Measurements from ENCODE around the gene PICALM. TPM values are rescaled to one million over a fixed set of nuclear protein-coding genes. Genes with fewer than 3 reads are reported as not detected.
A peak's percentile ranks its signal among the peaks of the same experiment; 100 is the strongest.

The PICALM gene
- total and polyA plus RNA-seq, 9 of the 15 experiments (the other 6 are each of a cell fraction or from before 2014, with no cell fraction given), result 41.3 to 990 (median 309) TPM

DNA sequence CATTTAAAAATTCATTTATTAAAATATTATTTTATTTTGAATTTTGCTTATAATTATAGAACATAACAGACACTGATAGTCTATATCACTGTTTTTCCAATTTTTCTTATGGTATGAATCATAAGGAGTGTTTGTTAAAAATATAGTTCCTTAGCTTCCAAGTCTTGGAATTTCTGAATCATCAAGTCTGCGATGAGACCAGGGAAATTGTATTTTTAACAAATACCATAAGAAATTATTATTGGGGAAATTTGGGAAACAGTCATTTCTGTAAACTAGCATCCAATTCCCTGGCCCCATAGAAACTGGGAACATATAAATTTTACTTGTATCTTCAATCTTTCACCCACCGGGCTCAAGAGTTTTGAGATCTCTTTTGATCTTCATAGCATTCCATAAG is 38.0 kb upstream of the PICALM start:
- FAIRE-seq (no peak), ATAC-seq (no peak), DNase-seq (ENCODE audit: extremely low read depth in 1 of 4, low spot score in 3 of 4) (no peak)
- TF ChIP-seq ZNF384 (IDR thresholded peaks at IDR 0.05; ENCODE audit: low read depth, low read length) (no peak), ZBTB1 (CRISPR knock-in tag; IDR thresholded peaks at IDR 0.05; ENCODE audit: borderline replicate concordance, low read depth) (no peak), CBX2 (IDR thresholded peaks at IDR 0.05; ENCODE audit: insufficient read depth, low read length, poor library complexity, severe bottlenecking) (no peak), FOXA1 (IDR thresholded peaks at IDR 0.05; ENCODE audit: borderline replicate concordance) (no peak)
- TF ChIP-seq, protein P1, sequence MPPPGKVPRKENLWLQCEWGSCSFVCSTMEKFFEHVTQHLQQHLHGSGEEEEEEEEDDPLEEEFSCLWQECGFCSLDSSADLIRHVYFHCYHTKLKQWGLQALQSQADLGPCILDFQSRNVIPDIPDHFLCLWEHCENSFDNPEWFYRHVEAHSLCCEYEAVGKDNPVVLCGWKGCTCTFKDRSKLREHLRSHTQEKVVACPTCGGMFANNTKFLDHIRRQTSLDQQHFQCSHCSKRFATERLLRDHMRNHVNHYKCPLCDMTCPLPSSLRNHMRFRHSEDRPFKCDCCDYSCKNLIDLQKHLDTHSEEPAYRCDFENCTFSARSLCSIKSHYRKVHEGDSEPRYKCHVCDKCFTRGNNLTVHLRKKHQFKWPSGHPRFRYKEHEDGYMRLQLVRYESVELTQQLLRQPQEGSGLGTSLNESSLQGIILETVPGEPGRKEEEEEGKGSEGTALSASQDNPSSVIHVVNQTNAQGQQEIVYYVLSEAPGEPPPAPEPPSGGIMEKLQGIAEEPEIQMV (tag; conservative IDR thresholded peaks at IDR 0.05; ENCODE audit: low read depth), result no peak
- TF ChIP-seq, protein P2, sequence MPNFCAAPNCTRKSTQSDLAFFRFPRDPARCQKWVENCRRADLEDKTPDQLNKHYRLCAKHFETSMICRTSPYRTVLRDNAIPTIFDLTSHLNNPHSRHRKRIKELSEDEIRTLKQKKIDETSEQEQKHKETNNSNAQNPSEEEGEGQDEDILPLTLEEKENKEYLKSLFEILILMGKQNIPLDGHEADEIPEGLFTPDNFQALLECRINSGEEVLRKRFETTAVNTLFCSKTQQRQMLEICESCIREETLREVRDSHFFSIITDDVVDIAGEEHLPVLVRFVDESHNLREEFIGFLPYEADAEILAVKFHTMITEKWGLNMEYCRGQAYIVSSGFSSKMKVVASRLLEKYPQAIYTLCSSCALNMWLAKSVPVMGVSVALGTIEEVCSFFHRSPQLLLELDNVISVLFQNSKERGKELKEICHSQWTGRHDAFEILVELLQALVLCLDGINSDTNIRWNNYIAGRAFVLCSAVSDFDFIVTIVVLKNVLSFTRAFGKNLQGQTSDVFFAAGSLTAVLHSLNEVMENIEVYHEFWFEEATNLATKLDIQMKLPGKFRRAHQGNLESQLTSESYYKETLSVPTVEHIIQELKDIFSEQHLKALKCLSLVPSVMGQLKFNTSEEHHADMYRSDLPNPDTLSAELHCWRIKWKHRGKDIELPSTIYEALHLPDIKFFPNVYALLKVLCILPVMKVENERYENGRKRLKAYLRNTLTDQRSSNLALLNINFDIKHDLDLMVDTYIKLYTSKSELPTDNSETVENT (CRISPR knock-in tag; IDR thresholded peaks at IDR 0.05), result no peak
- H3K9me1 ChIP-seq (ENCODE audit: control insufficient read depth, insufficient read depth, low read length), result no peaks in the 10 kb centered on the region
- intact Hi-C loops (cut with micrococcal nuclease) (loop anchor here (5.0 kb wide), 1 partner anchor 45 kb away; no protein-coding TSS in a partner anchor), in situ Hi-C loops (cut with MboI) (no loop called here)
- no peaks in the 10 kb centered on the region for H4K20me1 ChIP-seq (replicated peaks; ENCODE audit: control insufficient read depth, insufficient read depth, low read length)
- POLR2A ChIA-PET, result interaction anchor here (0.9 kb wide), 1 partner anchor 9 kb away, joined by 3 read pairs; no protein-coding TSS in a partner anchor
- H3K36me3 ChIP-seq (ENCODE audit: control insufficient read depth, insufficient read depth, low read length), result no peaks in the 10 kb centered on the region
- CTCF ChIA-PET (ENCODE audit: low intra/inter-chr PET ratio), result no interaction called here
- peaks cover 3 to 6% of the 10 kb centered on the region in 2 experiments; a peak in 3 of 5 replicates for H3K4me1 ChIP-seq (replicated peaks in 1 of 2; ENCODE audit: control insufficient read depth in 2 of 2, insufficient read depth in 2 of 2, low read length in 2 of 2)
- no TSS peak for BruUV-seq (replicated peaks)
- peak overlapping the region; percentile 77; the same call in 1 of the 2 replicates for H2AFZ ChIP-seq (ENCODE audit: low read depth, low read length)
- no peaks in the 10 kb centered on the region for H3K27me3 ChIP-seq (ENCODE audit: control insufficient read depth in 2 of 2, insufficient read depth in 2 of 2, low read length in 2 of 2)
- no peak overlapping the region for H3K4me3 ChIP-seq
- 55% methylated on average over 2 of the region's 2 CpGs for WGBS (ENCODE audit: insufficient coverage, low coverage, missing lambda C conversion rate)
- no peak overlapping the region for H3K9ac ChIP-seq (ENCODE audit: insufficient read depth in 1 of 2, low read depth in 2 of 2, low read length in 2 of 2)
- no peaks in the 10 kb centered on the region for H3K79me2 ChIP-seq (ENCODE audit: control insufficient read depth, insufficient read depth, low read length)
- H3K27ac ChIP-seq (ENCODE audit: extremely low read depth, low read depth, low read length), result no peak overlapping the region
- no peak overlapping the region for H3K4me2 ChIP-seq (ENCODE audit: insufficient read depth, low read length)
- no peaks in the 10 kb centered on the region for H3K9me3 ChIP-seq (replicated peaks; ENCODE audit: control insufficient read depth, insufficient read depth, low read depth, low read length)

Measured in K562 (cell line).